HepG2 (cell line): ENCODE results near the gene CBLB. TPM values are rescaled to one million over a fixed set of nuclear protein-coding genes. Genes with fewer than 3 reads are reported as not detected.

Experiments used
- ATAC-seq: fragments of 200-7000 bp; cut with Tn5 transposase; 3 replicates; pipeline ENCODE4 v1.9.1; 2020; ENCODE audit warnings: mild to moderate bottlenecking, moderate library complexity
- BruUV-seq: library from RNA; stranded (reverse); fragments of 400-500 nt; replicated peaks from 2 replicates; lab custom pipeline; 2021; lab: Mats Ljungman, UMichigan
- CTCF ChIA-PET: fragments of 300-600 bp; formaldehyde crosslinking; extraction: SDS; loops from one replicate; lab custom pipeline; 2021; ENCODE audit warnings: low total read pairs, inconsistent platforms, low intra/inter-chr PET ratio; lab: Yijun Ruan, JAX
- POLR2A ChIA-PET: fragments of 350-600 bp; sonication (Branson Sonifier 250); formaldehyde crosslinking; loops from one replicate; lab custom pipeline; 2020; ENCODE audit warnings: antibody characterized with exemption, inconsistent platforms; lab: Yijun Ruan, JAX
- DNase-seq: peaks from one replicate; pipeline ENCODE4 v3.0.0-alpha.2; 2015; ENCODE audit warnings: low spot score
- FAIRE-seq: peaks from 3 replicates; lab custom pipeline; 2011; peaks lifted over from hg19 to GRCh38; lab: Jason Lieb, UNC
- H2AFZ ChIP-seq: one replicate; pipeline ENCODE4 v1.6.1; 2011; ENCODE audit warnings: low read length, inconsistent platforms
- H3K27ac ChIP-seq: fragments of 300-600 bp; 3 replicates; pipeline ENCODE4 v1.8.0; 2011; ENCODE audit warnings: mixed run types, mild to moderate bottlenecking, mixed read lengths, low read length, inconsistent platforms; ENCODE audit not compliant: insufficient read depth; ENCODE audit errors: extremely low read length
- H3K27me3 ChIP-seq, 2 experiments: fragments of 200-600 bp in 1 of 2; 2 replicates in 1 of 2; 3 replicates in 1 of 2; pipeline versions ENCODE4 v1.6.0 to v1.8.0; 2011; ENCODE audit warnings: low read length in 2 of 2, mild to moderate bottlenecking in 2 of 2, moderate library complexity in 2 of 2, inconsistent platforms in 1 of 2; ENCODE audit not compliant: insufficient read depth in 2 of 2, control insufficient read depth in 1 of 2
- H3K36me3 ChIP-seq, 2 experiments: fragments of 200-600 bp in 1 of 2; replicated peaks in 1 of 2; 2 replicates in 1 of 2; 3 replicates in 1 of 2; pipeline versions ENCODE4 v1.5.1 to v1.8.0; 2011; ENCODE audit warnings: low read length in 2 of 2, inconsistent platforms in 1 of 2; ENCODE audit not compliant: insufficient read depth in 2 of 2, control insufficient read depth in 1 of 2
- H3K4me1 ChIP-seq: 2 replicates; pipeline ENCODE4 v1.5.1; 2012; ENCODE audit warnings: low read length, inconsistent platforms; ENCODE audit not compliant: insufficient read depth
- H3K4me2 ChIP-seq: 2 replicates; pipeline ENCODE4 v1.6.0; 2011; ENCODE audit warnings: low read depth, low read length, inconsistent platforms
- H3K4me3 ChIP-seq, 3 experiments: fragments of 200-600 bp in 1 of 3; sonication (generic), shearing (Covaris generic) in 1 of 3; replicated peaks in 1 of 3; 2 replicates each; pipeline ENCODE4 v1.5.1; 2011 to 2016; ENCODE audit warnings: low read length in 3 of 3, inconsistent platforms in 2 of 3, low read depth in 2 of 3, mild to moderate bottlenecking in 2 of 3, control low read depth in 1 of 3, mixed read lengths in 1 of 3; ENCODE audit not compliant: insufficient read depth in 1 of 3
- H3K79me2 ChIP-seq: one replicate; pipeline ENCODE4 v1.6.1; 2011; ENCODE audit warnings: low read length, inconsistent platforms; ENCODE audit not compliant: insufficient read depth
- H3K9ac ChIP-seq: 2 replicates; pipeline ENCODE4 v1.6.0; 2011; ENCODE audit warnings: mild to moderate bottlenecking, low read depth, low read length, inconsistent platforms; ENCODE audit not compliant: insufficient read depth
- H3K9me3 ChIP-seq: 2 replicates; pipeline ENCODE4 v1.5.1; 2012; ENCODE audit warnings: mild to moderate bottlenecking, low read length
- H4K20me1 ChIP-seq: 2 replicates; pipeline ENCODE4 v1.6.0; 2011; ENCODE audit warnings: inconsistent platforms, mild to moderate bottlenecking, low read length, moderate library complexity; ENCODE audit not compliant: insufficient read depth
- NFE2 ChIP-seq: sonication (generic); formaldehyde crosslinking; IDR thresholded peaks from 2 replicates; pipeline ENCODE4 v1.4.0; 2020; ENCODE audit warnings: missing genetic modification reagents
- SRSF4 ChIP-seq: fragments of 200-400 bp; formaldehyde crosslinking; IDR thresholded peaks from one replicate; pipeline ENCODE4 v1.6.1; 2018; ENCODE audit warnings: mild to moderate bottlenecking, low read depth, low read length, moderate library complexity; ENCODE audit not compliant: poor library complexity, severe bottlenecking
- WGBS: methylation state at CpG from one replicate; pipeline ENCODE4 v1.1.6; 2017; ENCODE audit warnings: low lambda C conversion rate; 5-methylcytosine and 5-hydroxymethylcytosine counted together
- in situ Hi-C: cut with HindIII; loops from 2 replicates; pipeline ENCODE4 v1.10.0; 2017; ENCODE audit warnings: low pct_unique_long_range_greater_than_20kb; ENCODE audit not compliant: extremely low pct_ligation_motif_present
- intact Hi-C: fragments of 100-400 bp; cut with micrococcal nuclease; formaldehyde crosslinking; loops from one replicate; pipeline ENCODE4 v1.10.0; 2022; ENCODE audit not compliant: unreplicated experiment
- polyA plus RNA-seq, 8 experiments: library from polyadenylated mRNA; depleted of rRNA in 3 of 8; stranded (reverse) in 7 of 8; unstranded in 1 of 8; fragments of >200 nt; fragmentation: Illumina TruSeq in 4 of 8; extraction: Trizol in 4 of 8; gene quantifications; 2 replicates each; pipeline versions ENCODE4 v1.2.1 to v1.2.3, GENCODE V29; 2011 to 2016; ENCODE audit warnings: low read depth in 4 of 8, missing spikeins in 1 of 8, mixed read lengths in 1 of 8; ENCODE audit not compliant: insufficient read depth in 1 of 8
- total RNA-seq, 5 experiments: library from RNA; depleted of rRNA; stranded (reverse); fragments of >200 nt; fragmentation: Illumina TruSeq; extraction: Trizol; gene quantifications; 2 replicates each; pipeline ENCODE4 v1.2.3, GENCODE V29; 2016; ENCODE audit warnings: low read depth in 1 of 5
- TF ChIP-seq, protein P1 (sequence below): sonication (generic); formaldehyde crosslinking; IDR thresholded peaks from 2 replicates; pipeline ENCODE4 v1.4.0; 2020; ENCODE audit warnings: missing genetic modification reagents

Gene CBLB
- total and polyA plus RNA-seq, 2 of the 13 experiments (the other 11 are each of a cell fraction or from before 2014, with no cell fraction given): 9.8 to 16.4 TPM

DNA sequence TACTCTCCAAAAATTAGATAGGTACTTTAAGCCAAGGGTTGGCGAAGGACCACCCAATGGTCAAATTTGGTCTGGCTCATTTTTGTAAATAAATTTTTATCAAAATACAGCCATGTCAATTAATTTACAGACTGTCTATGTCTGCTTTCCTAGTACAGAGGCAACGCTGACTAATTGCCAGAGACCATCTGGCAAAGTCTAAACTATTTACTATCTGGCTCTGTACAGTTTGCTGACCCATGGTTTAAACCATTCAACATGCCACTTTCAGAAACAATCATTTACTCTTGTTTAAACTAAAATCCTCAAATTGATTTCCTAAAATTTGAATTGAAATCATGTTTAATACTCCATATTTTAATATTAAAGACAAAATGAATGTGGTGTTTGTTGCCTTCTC is 25.9 kb downstream of the CBLB start:
- H3K4me3 ChIP-seq: no peak overlapping the region

More for the DNA sequence above, 25.9 kb downstream of the CBLB start:
- H3K36me3 ChIP-seq: peaks cover 1 to 2% of the 10 kb centered on the region in 2 experiments; a peak in 2 of 5 replicates
- ATAC-seq (no peak), FAIRE-seq (no peak), DNase-seq (no peak)
- CTCF ChIA-PET: no interaction called here
- TF ChIP-seq, protein P1, sequence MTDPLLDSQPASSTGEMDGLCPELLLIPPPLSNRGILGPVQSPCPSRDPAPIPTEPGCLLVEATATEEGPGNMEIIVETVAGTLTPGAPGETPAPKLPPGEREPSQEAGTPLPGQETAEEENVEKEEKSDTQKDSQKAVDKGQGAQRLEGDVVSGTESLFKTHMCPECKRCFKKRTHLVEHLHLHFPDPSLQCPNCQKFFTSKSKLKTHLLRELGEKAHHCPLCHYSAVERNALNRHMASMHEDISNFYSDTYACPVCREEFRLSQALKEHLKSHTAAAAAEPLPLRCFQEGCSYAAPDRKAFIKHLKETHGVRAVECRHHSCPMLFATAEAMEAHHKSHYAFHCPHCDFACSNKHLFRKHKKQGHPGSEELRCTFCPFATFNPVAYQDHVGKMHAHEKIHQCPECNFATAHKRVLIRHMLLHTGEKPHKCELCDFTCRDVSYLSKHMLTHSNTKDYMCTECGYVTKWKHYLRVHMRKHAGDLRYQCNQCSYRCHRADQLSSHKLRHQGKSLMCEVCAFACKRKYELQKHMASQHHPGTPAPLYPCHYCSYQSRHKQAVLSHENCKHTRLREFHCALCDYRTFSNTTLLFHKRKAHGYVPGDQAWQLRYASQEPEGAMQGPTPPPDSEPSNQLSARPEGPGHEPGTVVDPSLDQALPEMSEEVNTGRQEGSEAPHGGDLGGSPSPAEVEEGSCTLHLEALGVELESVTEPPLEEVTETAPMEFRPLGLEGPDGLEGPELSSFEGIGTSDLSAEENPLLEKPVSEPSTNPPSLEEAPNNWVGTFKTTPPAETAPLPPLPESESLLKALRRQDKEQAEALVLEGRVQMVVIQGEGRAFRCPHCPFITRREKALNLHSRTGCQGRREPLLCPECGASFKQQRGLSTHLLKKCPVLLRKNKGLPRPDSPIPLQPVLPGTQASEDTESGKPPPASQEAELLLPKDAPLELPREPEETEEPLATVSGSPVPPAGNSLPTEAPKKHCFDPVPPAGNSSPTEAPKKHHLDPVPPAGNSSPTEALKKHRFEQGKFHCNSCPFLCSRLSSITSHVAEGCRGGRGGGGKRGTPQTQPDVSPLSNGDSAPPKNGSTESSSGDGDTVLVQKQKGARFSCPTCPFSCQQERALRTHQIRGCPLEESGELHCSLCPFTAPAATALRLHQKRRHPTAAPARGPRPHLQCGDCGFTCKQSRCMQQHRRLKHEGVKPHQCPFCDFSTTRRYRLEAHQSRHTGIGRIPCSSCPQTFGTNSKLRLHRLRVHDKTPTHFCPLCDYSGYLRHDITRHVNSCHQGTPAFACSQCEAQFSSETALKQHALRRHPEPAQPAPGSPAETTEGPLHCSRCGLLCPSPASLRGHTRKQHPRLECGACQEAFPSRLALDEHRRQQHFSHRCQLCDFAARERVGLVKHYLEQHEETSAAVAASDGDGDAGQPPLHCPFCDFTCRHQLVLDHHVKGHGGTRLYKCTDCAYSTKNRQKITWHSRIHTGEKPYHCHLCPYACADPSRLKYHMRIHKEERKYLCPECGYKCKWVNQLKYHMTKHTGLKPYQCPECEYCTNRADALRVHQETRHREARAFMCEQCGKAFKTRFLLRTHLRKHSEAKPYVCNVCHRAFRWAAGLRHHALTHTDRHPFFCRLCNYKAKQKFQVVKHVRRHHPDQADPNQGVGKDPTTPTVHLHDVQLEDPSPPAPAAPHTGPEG (CRISPR knock-in tag): no peak
- no peak for TF ChIP-seq NFE2 (CRISPR knock-in tag)
- no peak for TF ChIP-seq SRSF4
- no peaks in the 10 kb centered on the region for H3K79me2 ChIP-seq
- BruUV-seq: no TSS peak
- no peaks in the 10 kb centered on the region for H3K9me3 ChIP-seq
- peaks cover 7% of the 10 kb centered on the region; the same call in 1 of the 2 replicates for H3K4me1 ChIP-seq
- intact Hi-C loops: no loop called here
- no peak overlapping the region for H3K4me2 ChIP-seq
- WGBS: 99% methylated on average over 2 of the region's 2 CpGs
- H3K27ac ChIP-seq: no peak overlapping the region
- no peak overlapping the region for H3K9ac ChIP-seq
- POLR2A ChIA-PET: no interaction called here
- H3K27me3 ChIP-seq: no peaks in the 10 kb centered on the region
- in situ Hi-C loops: no loop called here
- H2AFZ ChIP-seq: no peak overlapping the region
- H4K20me1 ChIP-seq: peaks cover 6% of the 10 kb centered on the region; the same call in 1 of the 2 replicates
